ENCODE data around the gene RUSC1.

Gene RUSC1

DNA sequence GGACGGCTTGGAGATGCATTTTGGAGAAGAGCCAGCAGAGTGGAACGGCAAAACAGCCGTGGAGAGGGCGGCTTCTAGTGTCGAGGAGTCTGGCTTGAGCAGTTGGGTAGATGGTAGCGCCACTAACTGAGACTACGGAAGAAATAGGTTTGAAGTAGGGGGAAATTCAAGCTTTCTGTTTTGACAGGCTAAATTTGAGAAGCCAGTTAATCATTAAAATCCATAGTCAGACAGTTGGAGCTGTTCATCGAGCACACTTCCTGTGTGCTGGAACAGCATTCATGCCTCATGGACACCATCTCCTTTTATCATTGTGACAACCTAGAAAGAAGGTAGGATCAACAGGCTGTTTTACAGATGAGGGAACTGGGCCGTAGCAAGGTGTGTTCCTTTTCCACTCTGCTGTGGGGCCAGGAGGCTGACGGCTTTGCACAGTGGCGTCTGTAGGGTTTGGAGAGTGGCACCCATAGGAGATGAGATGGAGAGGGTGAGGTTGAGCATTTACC, 16.1 kb upstream of the RUSC1 start:
- H3K79me1 ChIP-seq (ENCODE audit: low read depth, low read length): peaks cover 1% of the 10 kb centered on the region
- peak overlapping the region; percentile 75 for H2BK12ac ChIP-seq (ENCODE audit: low read length)
- no peak overlapping the region for H4K8ac ChIP-seq (ENCODE audit: low read depth, low read length)
- peak overlapping the region; percentile 76 for H2BK15ac ChIP-seq (ENCODE audit: low read length)
- peaks cover 8 to 10% of the 10 kb centered on the region in 2 donors for H3K4me1 ChIP-seq (ENCODE audit: control insufficient read depth in 2 of 2, insufficient read depth in 1 of 2, low read depth in 1 of 2, low read length in 2 of 2)
- no peaks in the 10 kb centered on the region for H3K9me3 ChIP-seq (replicated peaks in 1 of 2; ENCODE audit: control insufficient read depth in 2 of 2, insufficient read depth in 1 of 2, low read depth in 1 of 2, low read length in 2 of 2)
- H2AFZ ChIP-seq (ENCODE audit: low read length): no peak overlapping the region
- H3K27ac ChIP-seq (replicated peaks; ENCODE audit: low read length): no peak overlapping the region
- H3K36me3 ChIP-seq (replicated peaks in 1 of 2; ENCODE audit: control insufficient read depth in 2 of 2, insufficient read depth in 2 of 2, low read length in 2 of 2): peaks cover 0 to 2% of the 10 kb centered on the region in 2 donors
- no peak overlapping the region for H2BK5ac ChIP-seq (ENCODE audit: low read length)
- H2BK120ac ChIP-seq (ENCODE audit: low read depth, low read length): no peak overlapping the region
- no peaks in the 10 kb centered on the region for H3K27me3 ChIP-seq (ENCODE audit: control insufficient read depth in 3 of 3, insufficient read depth in 3 of 3, low read depth in 1 of 3, low read length in 3 of 3)
- H2AK5ac ChIP-seq (ENCODE audit: low read depth, low read length): no peak overlapping the region
- H3K23ac ChIP-seq (ENCODE audit: low read depth, low read length, poor library complexity): no peak overlapping the region
- no peak overlapping the region for H4K91ac ChIP-seq (ENCODE audit: low read depth, low read length, poor library complexity)
- H3K9ac ChIP-seq (ENCODE audit: low read depth, low read length, poor library complexity): no peak overlapping the region
- no peak overlapping the region for H3K18ac ChIP-seq (ENCODE audit: low read length)
- H3K14ac ChIP-seq (ENCODE audit: low read length): no peak overlapping the region
- no peak overlapping the region for H3K4me2 ChIP-seq (ENCODE audit: insufficient read depth, low read length, poor library complexity, severe bottlenecking)
- DNase-seq (ENCODE audit: low spot score): no peak
- WGBS, 2 donors (ENCODE audit: extremely low coverage in 2 of 2, insufficient read length in 2 of 2, insufficient replicate concordance in 1 of 2): no CpG with 5 or more reads among the region's 11 CpGs
- no peak overlapping the region for H3K4me3 ChIP-seq (ENCODE audit: low read length in 2 of 2)
- H3K4ac ChIP-seq (ENCODE audit: low read length): peak overlapping the region; percentile 43

DNA sequence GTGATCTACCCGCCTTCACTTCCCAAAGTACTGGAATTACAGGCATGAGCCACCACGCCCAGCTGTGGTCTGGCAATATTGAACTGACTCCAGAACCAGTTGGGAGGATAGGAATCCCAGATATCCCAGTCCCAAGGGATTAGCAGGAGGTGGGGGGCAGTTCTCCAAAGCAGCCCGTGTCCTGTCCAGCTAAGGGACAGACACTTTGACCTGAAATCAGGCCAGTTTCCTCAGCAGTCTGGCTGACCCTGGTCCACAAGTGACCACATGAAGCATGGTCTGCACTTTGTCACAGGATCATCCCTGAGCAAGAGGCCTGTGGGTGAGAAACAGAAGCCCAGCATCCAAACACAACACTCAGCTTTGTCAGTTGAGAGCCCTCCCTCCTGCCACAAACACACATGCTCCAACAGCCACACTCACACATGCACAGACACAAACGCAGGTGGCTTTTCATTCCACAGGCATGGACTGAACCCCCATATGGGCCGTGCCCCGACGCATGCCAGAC, 14.8 kb upstream of the RUSC1 start:
- no peaks in the 10 kb centered on the region for H3K9me3 ChIP-seq (replicated peaks in 1 of 2; ENCODE audit: control insufficient read depth in 2 of 2, insufficient read depth in 1 of 2, low read depth in 1 of 2, low read length in 2 of 2)
- H3K27me3 ChIP-seq (ENCODE audit: control insufficient read depth in 3 of 3, insufficient read depth in 3 of 3, low read depth in 1 of 3, low read length in 3 of 3): no peaks in the 10 kb centered on the region
- no peak overlapping the region for H2BK120ac ChIP-seq (ENCODE audit: low read depth, low read length)
- no peak overlapping the region for H2BK5ac ChIP-seq (ENCODE audit: low read length)
- H2BK15ac ChIP-seq (ENCODE audit: low read length): no peak overlapping the region
- no CpG with 5 or more reads among the region's 7 CpGs for WGBS, 2 donors (ENCODE audit: extremely low coverage in 2 of 2, insufficient read length in 2 of 2, insufficient replicate concordance in 1 of 2)
- no peak overlapping the region for H3K23ac ChIP-seq (ENCODE audit: low read depth, low read length, poor library complexity)
- H2AFZ ChIP-seq (ENCODE audit: low read length): peak overlapping the region; percentile 73
- H4K8ac ChIP-seq (ENCODE audit: low read depth, low read length): no peak overlapping the region
- H3K4me3 ChIP-seq (ENCODE audit: low read length in 2 of 2): no peak overlapping the region
- no peak for DNase-seq (ENCODE audit: low spot score)
- H2BK12ac ChIP-seq (ENCODE audit: low read length): peak overlapping the region; percentile 0
- no peak overlapping the region for H4K91ac ChIP-seq (ENCODE audit: low read depth, low read length, poor library complexity)
- no peak overlapping the region for H3K9ac ChIP-seq (ENCODE audit: low read depth, low read length, poor library complexity)
- H3K4ac ChIP-seq (ENCODE audit: low read length): no peak overlapping the region
- no peak overlapping the region for H3K14ac ChIP-seq (ENCODE audit: low read length)
- no peak overlapping the region for H3K4me2 ChIP-seq (ENCODE audit: insufficient read depth, low read length, poor library complexity, severe bottlenecking)
- H3K27ac ChIP-seq (replicated peaks; ENCODE audit: low read length): no peak overlapping the region
- peak overlapping the region; percentile 55 for H3K18ac ChIP-seq (ENCODE audit: low read length)
- peaks cover 9% of the 10 kb centered on the region for H3K79me1 ChIP-seq (ENCODE audit: low read depth, low read length)
- peaks cover 17 to 18% of the 10 kb centered on the region in 2 donors for H3K4me1 ChIP-seq (ENCODE audit: control insufficient read depth in 2 of 2, insufficient read depth in 1 of 2, low read depth in 1 of 2, low read length in 2 of 2)
- peaks cover 6 to 15% of the 10 kb centered on the region in 2 donors for H3K36me3 ChIP-seq (replicated peaks in 1 of 2; ENCODE audit: control insufficient read depth in 2 of 2, insufficient read depth in 2 of 2, low read length in 2 of 2)
- H2AK5ac ChIP-seq (ENCODE audit: low read depth, low read length): peak overlapping the region; percentile 0

DNA sequence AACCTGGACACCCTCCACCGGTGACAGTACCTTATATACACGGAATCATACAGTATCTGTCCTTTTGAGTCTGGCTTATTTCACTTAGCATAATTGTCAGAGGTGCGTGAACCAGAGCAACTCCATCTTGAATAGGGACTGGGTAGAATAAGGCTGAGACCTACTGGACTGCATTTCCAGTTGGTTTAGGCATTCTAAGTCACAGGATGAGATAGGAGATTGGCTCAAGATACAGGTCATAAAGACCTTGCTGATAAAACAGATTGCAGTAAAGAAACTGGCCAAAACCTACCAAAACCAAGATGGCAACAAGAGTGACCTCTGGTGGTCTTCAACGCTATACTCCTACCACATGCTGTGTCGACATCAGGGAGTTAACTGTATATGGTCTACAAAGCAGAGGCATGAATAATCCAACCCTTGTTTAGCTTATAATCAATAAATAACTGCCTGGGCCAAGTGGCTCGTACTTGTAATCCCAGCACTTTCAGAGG, 13.4 kb upstream of the RUSC1 start:
- Histone ChIP-seq H3K4ac (ENCODE audit: low read length) (no peak overlapping the region), H4K91ac (ENCODE audit: low read depth, low read length, poor library complexity) (no peak overlapping the region), H3K27ac (replicated peaks; ENCODE audit: low read length) (peak overlapping the region; percentile 87), H2AK5ac (ENCODE audit: low read depth, low read length) (peak overlapping the region; percentile 34), H4K8ac (ENCODE audit: low read depth, low read length) (no peak overlapping the region), H3K36me3 (replicated peaks in 1 of 2; ENCODE audit: control insufficient read depth in 2 of 2, insufficient read depth in 2 of 2, low read length in 2 of 2) (peaks cover 11 to 28% of the 10 kb centered on the region in 2 donors), H2BK120ac (ENCODE audit: low read depth, low read length) (no peak overlapping the region), H3K18ac (ENCODE audit: low read length) (no peak overlapping the region), H3K4me2 (ENCODE audit: insufficient read depth, low read length, poor library complexity, severe bottlenecking) (no peak overlapping the region), H3K27me3 (ENCODE audit: control insufficient read depth in 3 of 3, insufficient read depth in 3 of 3, low read depth in 1 of 3, low read length in 3 of 3) (no peaks in the 10 kb centered on the region), H3K9ac (ENCODE audit: low read depth, low read length, poor library complexity) (no peak overlapping the region), H3K4me3 (ENCODE audit: low read length in 2 of 2) (no peak overlapping the region), H2BK15ac (ENCODE audit: low read length) (no peak overlapping the region), H3K79me1 (ENCODE audit: low read depth, low read length) (peaks cover 9% of the 10 kb centered on the region), H2BK12ac (ENCODE audit: low read length) (no peak overlapping the region), H3K4me1 (ENCODE audit: control insufficient read depth in 2 of 2, insufficient read depth in 1 of 2, low read depth in 1 of 2, low read length in 2 of 2) (peaks cover 17 to 21% of the 10 kb centered on the region in 2 donors), H3K9me3 (replicated peaks in 1 of 2; ENCODE audit: control insufficient read depth in 2 of 2, insufficient read depth in 1 of 2, low read depth in 1 of 2, low read length in 2 of 2) (no peaks in the 10 kb centered on the region), H3K23ac (ENCODE audit: low read depth, low read length, poor library complexity) (no peak overlapping the region), H3K14ac (ENCODE audit: low read length) (no peak overlapping the region), H2BK5ac (ENCODE audit: low read length) (no peak overlapping the region), H2AFZ (ENCODE audit: low read length) (no peak overlapping the region)
- WGBS, 2 donors (ENCODE audit: extremely low coverage in 2 of 2, insufficient read length in 2 of 2, insufficient replicate concordance in 1 of 2): no CpG with 5 or more reads among the region's 6 CpGs
- no peak for DNase-seq (ENCODE audit: low spot score)

DNA sequence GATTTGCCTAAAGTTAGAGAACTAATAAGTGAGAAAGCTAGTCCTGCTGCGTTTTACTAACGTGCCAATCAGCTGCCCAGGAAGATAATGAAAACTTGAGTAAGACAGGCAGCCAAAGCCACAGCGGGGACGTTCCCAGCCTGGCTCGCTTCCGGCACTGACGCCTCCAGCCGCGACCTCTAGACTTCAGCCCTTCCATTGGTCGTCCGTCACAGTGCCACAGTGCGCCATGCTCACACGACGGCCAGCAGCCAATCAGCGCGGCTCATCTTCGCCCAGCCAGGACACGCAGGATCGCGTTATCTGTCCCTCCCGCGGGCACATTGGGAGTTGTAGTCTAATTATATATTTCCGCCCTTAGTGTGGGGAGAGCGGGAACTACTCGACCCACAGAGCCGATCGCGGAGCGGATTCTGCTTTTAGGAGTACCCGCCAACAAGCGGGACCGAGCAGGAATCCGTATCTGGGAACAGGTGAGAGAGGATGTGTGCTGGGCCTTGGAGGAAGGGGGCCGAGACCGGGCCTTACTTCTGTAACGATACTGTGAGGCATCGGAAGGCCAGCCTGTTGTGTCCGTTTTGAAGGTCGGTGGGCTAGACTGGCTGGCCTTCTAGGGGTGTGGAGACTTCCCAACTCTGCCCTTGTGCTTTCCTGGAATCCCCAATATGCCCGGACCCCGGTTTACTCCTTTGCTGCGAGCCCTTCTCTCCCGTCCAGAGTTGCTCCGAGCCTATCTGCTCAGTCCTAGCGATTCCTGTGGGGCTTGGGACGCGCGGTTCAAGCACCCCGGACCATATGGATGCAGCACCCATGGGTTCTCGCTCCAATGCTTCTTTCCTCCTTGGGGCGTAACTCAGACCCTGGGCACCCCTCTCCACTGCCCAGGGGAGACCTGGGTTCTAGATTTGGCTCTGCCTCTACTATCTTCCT, 11.9 kb upstream of the RUSC1 start, which contains the start of gene FDPS:
TSS of gene FDPS (plus strand) at position 374 of the 930 bp plus-strand sequence. CDS start 924 bp downstream, outside the sequence.
- Histone ChIP-seq H3K4me1 (ENCODE audit: control insufficient read depth in 2 of 2, insufficient read depth in 1 of 2, low read depth in 1 of 2, low read length in 2 of 2) (peaks cover 17 to 21% of the 10 kb centered on the region in 2 donors), H3K4me2 (ENCODE audit: insufficient read depth, low read length, poor library complexity, severe bottlenecking) (peak within 1 kb of the TSS; percentile 87), H2BK5ac (ENCODE audit: low read length) (peak within 1 kb of the TSS; percentile 82), H3K9me3 (replicated peaks in 1 of 2; ENCODE audit: control insufficient read depth in 2 of 2, insufficient read depth in 1 of 2, low read depth in 1 of 2, low read length in 2 of 2) (no peaks in the 10 kb centered on the region), H2BK120ac (ENCODE audit: low read depth, low read length) (peak within 1 kb of the TSS; percentile 64), H3K27me3 (ENCODE audit: control insufficient read depth in 3 of 3, insufficient read depth in 3 of 3, low read depth in 1 of 3, low read length in 3 of 3) (no peaks in the 10 kb centered on the region), H3K14ac (ENCODE audit: low read length) (peak within 1 kb of the TSS; percentile 65), H3K27ac (replicated peaks; ENCODE audit: low read length) (peak within 1 kb of the TSS; percentile 87), H3K36me3 (replicated peaks in 1 of 2; ENCODE audit: control insufficient read depth in 2 of 2, insufficient read depth in 2 of 2, low read length in 2 of 2) (peaks cover 19 to 42% of the 10 kb centered on the region in 2 donors), H3K4ac (ENCODE audit: low read length) (no peak within 1 kb of the TSS), H2AK5ac (ENCODE audit: low read depth, low read length) (peak within 1 kb of the TSS; percentile 34), H3K23ac (ENCODE audit: low read depth, low read length, poor library complexity) (peak within 1 kb of the TSS; percentile 1), H3K18ac (ENCODE audit: low read length) (peak within 1 kb of the TSS; percentile 84), H3K9ac (ENCODE audit: low read depth, low read length, poor library complexity) (peak within 1 kb of the TSS; percentile 91), H2BK15ac (ENCODE audit: low read length) (no peak within 1 kb of the TSS), H4K8ac (ENCODE audit: low read depth, low read length) (no peak within 1 kb of the TSS), H3K4me3 (ENCODE audit: low read length in 2 of 2) (peak within 1 kb of the TSS; percentile 84 to 97), H2AFZ (ENCODE audit: low read length) (peak within 1 kb of the TSS; percentile 35), H4K91ac (ENCODE audit: low read depth, low read length, poor library complexity) (no peak within 1 kb of the TSS), H3K79me1 (ENCODE audit: low read depth, low read length) (peaks cover 13% of the 10 kb centered on the region), H2BK12ac (ENCODE audit: low read length) (no peak within 1 kb of the TSS)
- WGBS, 2 donors (ENCODE audit: extremely low coverage in 2 of 2, insufficient read length in 2 of 2, insufficient replicate concordance in 1 of 2): no CpG with 5 or more reads among the region's 51 CpGs
- peak; percentile 95 for DNase-seq (ENCODE audit: low spot score)

Measured in neuronal stem cell (in vitro differentiated cells).